Cardiac muscle cell (in vitro differentiated cells and primary cell): ENCODE results near the gene METTL6. TPM values are rescaled to one million over a fixed set of nuclear protein-coding genes. Genes with fewer than 3 reads are reported as not detected.
"Not testable (repeated sequence)": the region's sequence is repeated elsewhere in the genome, so short reads cannot be mapped to it uniquely, and the experiment has no call there.

ENCODE experiments used
- DNase-seq, 2 donors: peaks; one replicate each; pipeline versions ENCODE4 v3.0.0 to v3.0.0-alpha.2; 2010 to 2017; ENCODE audit warnings: low read depth in 1 of 2, low spot score in 1 of 2
- H3K27ac ChIP-seq: fragments of 200-600 bp; sonication (generic); 2 replicates; pipeline ENCODE4 v1.5.1; 2016
- H3K27me3 ChIP-seq: fragments of 200-600 bp; sonication (generic); 2 replicates; pipeline ENCODE4 v1.6.0; 2016; ENCODE audit warnings: control low read depth
- H3K36me3 ChIP-seq: fragments of 200-600 bp; sonication (generic); 2 replicates; pipeline ENCODE4 v1.5.1; 2016; ENCODE audit warnings: control low read depth
- H3K4me1 ChIP-seq: fragments of 200-600 bp; sonication (generic); 2 replicates; pipeline ENCODE4 v1.8.1; 2017; ENCODE audit warnings: low read depth, mild to moderate bottlenecking, mixed run types
- H3K4me3 ChIP-seq: fragments of 200-600 bp; sonication (generic); 2 replicates; pipeline ENCODE4 v1.5.1; 2016; ENCODE audit warnings: mild to moderate bottlenecking
- H3K9me3 ChIP-seq: fragments of 200-600 bp; sonication (generic); 2 replicates; pipeline ENCODE4 v1.5.1; 2017; ENCODE audit warnings: low read depth, mild to moderate bottlenecking, control low read depth
- CTCF ChIP-seq: IDR thresholded peaks from 2 replicates; pipeline ENCODE4 v1.5.1; 2012; ENCODE audit warnings: low read depth, mild to moderate bottlenecking, low read length
- polyA plus RNA-seq: library from polyadenylated mRNA; unstranded; fragments of >200 nt; fragmentation: Nextera tagmentation; extraction: Ambion mirVana; gene quantifications from 2 replicates; pipeline ENCODE4 v1.2.1, GENCODE V29; 2016
- total RNA-seq: library from RNA; depleted of rRNA; stranded (reverse); fragments of >200 nt; gene quantifications from 2 replicates; pipeline ENCODE4 v1.2.3, GENCODE V29; 2016

METTL6 gene
- total and polyA plus RNA-seq, 2 experiments from 2014 or later: 19.7 to 21.1 TPM

- Histone ChIP-seq H3K36me3 (no peaks in the 10 kb centered on the region), H3K9me3 (no peaks in the 10 kb centered on the region), H3K27me3 (no peaks in the 10 kb centered on the region), H3K4me3 (no peak overlapping the region), H3K27ac (no peak overlapping the region), H3K4me1 (no peaks in the 10 kb centered on the region)
- no peak for DNase-seq
- TF ChIP-seq CTCF: no peak
These were observed 23.8 kb downstream of the METTL6 start for GRCh38 chr3:15403495-15403894.

- Histone ChIP-seq H3K27ac (no peak overlapping the region), H3K27me3 (no peaks in the 10 kb centered on the region), H3K36me3 (no peaks in the 10 kb centered on the region), H3K4me3 (no peak overlapping the region), H3K4me1 (no peaks in the 10 kb centered on the region), H3K9me3 (no peaks in the 10 kb centered on the region)
- no peak for DNase-seq
- TF ChIP-seq CTCF: no peak
These were observed 25.4 kb downstream of the METTL6 start for GRCh38 chr3:15401936-15402335.

- no peak for TF ChIP-seq CTCF
- Histone ChIP-seq H3K27me3 (no peaks in the 10 kb centered on the region), H3K27ac (no peak overlapping the region), H3K4me3 (no peak overlapping the region), H3K4me1 (no peaks in the 10 kb centered on the region), H3K9me3 (no peaks in the 10 kb centered on the region), H3K36me3 (no peaks in the 10 kb centered on the region)
- DNase-seq: no peak
These were observed 27.4 kb downstream of the METTL6 start for GRCh38 chr3:15399970-15400369.

GRCh38 chr3:15398731-15399133, 28.6 kb downstream of the METTL6 start:
- H3K4me1 ChIP-seq, H3K9me3 ChIP-seq, H3K4me3 ChIP-seq, H3K27ac ChIP-seq, H3K36me3 ChIP-seq, H3K27me3 ChIP-seq: not testable (repeated sequence)
- TF ChIP-seq CTCF: peak; percentile 35
- DNase-seq: peak; percentile 18 to 49

- not testable (repeated sequence) for H3K27me3 ChIP-seq, H3K4me1 ChIP-seq, H3K36me3 ChIP-seq, DNase-seq, H3K4me3 ChIP-seq, H3K27ac ChIP-seq, H3K9me3 ChIP-seq
These were observed 34.1 kb downstream of the METTL6 start for GRCh38 chr3:15393252-15393651.

GRCh38 chr3:15391007-15391406, 36.3 kb downstream of the METTL6 start:
- no peak for TF ChIP-seq CTCF
- H3K4me1 ChIP-seq: no peaks in the 10 kb centered on the region
- no peaks in the 10 kb centered on the region for H3K9me3 ChIP-seq
- no peaks in the 10 kb centered on the region for H3K36me3 ChIP-seq
- no peak for DNase-seq
- no peak overlapping the region for H3K4me3 ChIP-seq
- H3K27ac ChIP-seq: no peak overlapping the region
- no peaks in the 10 kb centered on the region for H3K27me3 ChIP-seq
